ENCODE results near the gene MED15. TPM values are rescaled to one million over a fixed set of nuclear protein-coding genes. Genes with fewer than 3 reads are reported as not detected.

Gene MED15
- total RNA-seq, 2 experiments from 2014 or later = 93.3 to 97.4 TPM

DNA sequence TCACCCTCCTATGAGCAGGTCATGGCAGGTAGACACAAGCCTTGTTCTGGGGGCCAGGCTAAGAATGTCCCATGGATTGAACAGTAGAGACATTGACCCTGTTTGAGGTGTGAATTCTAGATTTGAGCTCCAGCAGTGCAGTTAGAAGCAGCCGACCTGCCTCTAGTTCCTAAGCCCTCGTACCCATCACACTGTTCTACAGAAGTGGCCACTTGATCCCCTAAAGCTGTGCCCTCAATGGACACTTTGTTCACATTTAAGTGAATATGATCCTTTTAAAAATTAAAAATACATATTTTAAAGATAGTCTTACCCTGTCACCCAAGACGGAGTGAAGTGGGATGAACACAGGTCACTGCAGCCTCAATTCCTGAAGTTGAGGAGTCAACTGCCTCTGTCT, 122.0 kb downstream of the MED15 start:
- DNase-seq = no peak
- Mint-ChIP-seq H3K4me1 (ENCODE audit: low read depth) (peaks cover 13% of the 10 kb centered on the region), H3K36me3 (no peaks in the 10 kb centered on the region), H3K27me3 (peaks cover 2% of the 10 kb centered on the region), H3K4me3 (no peak overlapping the region), H3K27ac (no peak overlapping the region), H3K9me3 (no peaks in the 10 kb centered on the region)
- CTCF ChIA-PET = interaction anchor here (2.7 kb wide), 1 partner anchor 22 kb away, joined by 11 read pairs; no protein-coding TSS in a partner anchor
- POLR2A ChIA-PET = no interaction called here
- intact Hi-C loops (cut with micrococcal nuclease) = loop anchor here (10.0 kb wide), 2 partner anchors 45 to 135 kb away; partner anchors contain the start of gene KLHL22

DNA sequence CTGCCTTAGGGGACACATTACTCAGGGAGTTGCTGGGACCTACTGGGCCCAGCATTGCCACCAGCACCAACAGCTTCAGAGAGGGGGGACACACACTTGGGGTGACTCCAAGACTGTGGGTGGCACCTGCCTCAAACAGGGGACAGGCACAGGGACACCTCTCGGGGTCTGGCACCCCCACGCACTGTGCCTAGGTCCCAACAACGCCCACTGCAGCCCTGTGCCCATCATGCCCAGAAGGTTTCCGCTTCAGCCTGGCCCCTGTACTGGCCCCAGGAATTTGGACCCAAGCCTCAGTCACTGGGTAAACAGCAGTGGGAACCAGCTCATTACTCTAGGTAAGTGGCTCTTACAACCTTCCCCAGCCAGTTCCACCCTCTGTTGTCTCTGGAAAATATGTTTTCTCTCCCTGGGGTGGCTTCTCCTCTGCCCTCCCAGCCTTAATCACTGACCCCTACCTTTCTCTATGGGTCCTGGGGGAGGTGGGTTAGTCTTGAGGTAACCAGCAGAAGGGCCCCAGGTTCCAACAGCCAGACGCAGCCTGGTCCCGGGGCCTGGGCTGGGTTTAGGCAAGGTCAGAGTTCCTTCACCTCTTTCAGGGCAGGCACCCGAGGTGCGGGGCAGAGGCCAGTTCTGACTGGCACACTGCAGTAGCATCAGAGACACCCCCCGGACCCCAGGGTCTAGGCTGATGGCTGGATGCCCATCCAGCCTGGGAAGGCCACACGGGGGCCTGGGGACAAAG, 123.6 kb downstream of the MED15 start:
- Mint-ChIP-seq H3K4me1 (ENCODE audit: low read depth) (no peaks in the 10 kb centered on the region), H3K4me3 (no peak overlapping the region)

DNA sequence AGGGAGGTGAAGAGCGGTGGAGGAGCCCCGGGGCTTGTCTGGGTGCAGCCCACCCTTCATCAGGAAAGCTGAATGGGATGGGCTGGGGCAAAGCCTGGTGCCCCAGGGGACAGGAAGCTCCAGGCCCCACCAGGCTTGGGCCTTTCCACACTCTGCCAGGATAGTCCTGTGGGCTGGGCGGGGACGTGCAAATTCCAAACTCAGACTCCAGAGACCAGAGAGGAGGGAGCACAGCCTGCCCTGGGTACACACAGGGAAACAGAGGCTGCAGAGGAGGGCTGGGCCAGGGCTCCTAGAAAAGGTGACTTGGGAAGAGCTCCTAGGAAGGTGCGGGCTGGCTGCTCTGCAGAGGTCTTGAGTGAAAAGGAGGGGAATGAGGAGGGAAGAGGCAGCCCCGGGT, 124.7 kb downstream of the MED15 start:
- Mint-ChIP-seq H3K4me1 (ENCODE audit: low read depth) (no peaks in the 10 kb centered on the region), H3K27me3 (peaks cover 6% of the 10 kb centered on the region), H3K9me3 (no peaks in the 10 kb centered on the region), H3K27ac (no peak overlapping the region), H3K4me3 (no peak overlapping the region), H3K36me3 (no peaks in the 10 kb centered on the region)
- no peak for DNase-seq
- ChIA-PET CTCF (no interaction called here), POLR2A (no interaction called here)
- intact Hi-C loops (cut with micrococcal nuclease) = no loop called here

More for the DNA sequence above, 123.6 kb downstream of the MED15 start:
- ChIA-PET POLR2A (no interaction called here), CTCF (interaction anchor here (2.7 kb wide), 1 partner anchor 24 kb away, joined by 11 read pairs; no protein-coding TSS in a partner anchor)
- Mint-ChIP-seq H3K9me3 (no peaks in the 10 kb centered on the region), H3K27ac (no peak overlapping the region), H3K36me3 (no peaks in the 10 kb centered on the region), H3K27me3 (peaks cover 4% of the 10 kb centered on the region)
- intact Hi-C loops (cut with micrococcal nuclease) = no loop called here
- no peak for DNase-seq

DNA sequence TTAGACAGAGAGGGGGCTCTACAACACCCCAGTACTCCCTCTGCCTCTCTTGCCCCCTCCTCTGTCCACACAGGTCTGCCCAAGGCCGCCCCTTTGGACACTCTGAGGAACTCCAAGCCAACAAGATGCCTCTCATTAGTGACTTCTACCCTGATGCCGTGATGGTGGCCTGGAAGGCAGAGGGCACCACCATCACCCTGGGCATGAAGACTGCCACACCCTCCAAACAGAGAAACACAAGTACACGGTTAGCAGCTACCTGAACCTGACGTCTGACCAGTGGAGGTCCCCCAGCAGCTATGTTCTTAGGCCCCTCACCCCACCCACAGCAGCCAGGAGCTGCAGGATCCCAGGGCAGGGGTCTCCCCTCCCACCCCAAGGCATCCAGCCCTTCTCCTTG, 125.1 kb downstream of the MED15 start:
- H3K4me1 Mint-ChIP-seq (ENCODE audit: low read depth) = peaks cover 2% of the 10 kb centered on the region
- ChIA-PET CTCF (no interaction called here), POLR2A (no interaction called here)
- intact Hi-C loops (cut with micrococcal nuclease) = no loop called here
- no peak overlapping the region for H3K27ac Mint-ChIP-seq
- DNase-seq = no peak
- H3K27me3 Mint-ChIP-seq = peaks cover 6% of the 10 kb centered on the region
- no peaks in the 10 kb centered on the region for H3K9me3 Mint-ChIP-seq
- H3K4me3 Mint-ChIP-seq = no peak overlapping the region
- H3K36me3 Mint-ChIP-seq = no peaks in the 10 kb centered on the region

GRCh38 chr22:20634560-20635226, 127.3 kb downstream of the MED15 start:
- no peak for DNase-seq
- Mint-ChIP-seq H3K36me3 (no peaks in the 10 kb centered on the region), H3K4me1 (ENCODE audit: low read depth) (peaks cover 5% of the 10 kb centered on the region), H3K27me3 (peaks cover 6% of the 10 kb centered on the region), H3K9me3 (peaks cover under 1% of the 10 kb centered on the region), H3K4me3 (no peak overlapping the region), H3K27ac (no peak overlapping the region)
- POLR2A ChIA-PET = no interaction called here
- CTCF ChIA-PET = no interaction called here
- intact Hi-C loops (cut with micrococcal nuclease) = no loop called here

DNA sequence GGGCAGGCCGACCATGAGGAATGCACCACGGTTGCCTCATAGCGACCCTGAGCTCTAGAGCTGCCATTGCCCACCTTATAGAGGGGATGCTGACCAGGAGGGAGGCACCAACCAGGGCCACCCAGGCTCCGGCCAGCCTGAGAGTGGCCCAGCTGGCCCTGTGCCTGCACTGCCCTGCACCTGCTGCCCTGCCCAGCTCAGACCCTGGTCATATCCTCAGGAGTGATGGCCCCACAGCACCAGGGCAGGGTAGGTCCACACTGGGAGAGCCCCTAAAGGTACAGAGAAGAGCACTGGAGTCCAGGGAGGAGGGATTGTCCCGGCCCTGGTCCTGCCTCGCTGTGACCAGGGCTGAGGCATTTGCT, 127.8 kb downstream of the MED15 start:
- CTCF ChIA-PET = no interaction called here
- intact Hi-C loops (cut with micrococcal nuclease) = no loop called here

GRCh38 chr22:20636075-20636812, 128.8 kb downstream of the MED15 start:
- intact Hi-C loops (cut with micrococcal nuclease) = no loop called here
- H3K36me3 Mint-ChIP-seq = no peaks in the 10 kb centered on the region
- H3K4me3 Mint-ChIP-seq = no peak overlapping the region
- peaks cover 4% of the 10 kb centered on the region for H3K9me3 Mint-ChIP-seq
- peaks cover 6% of the 10 kb centered on the region for H3K27me3 Mint-ChIP-seq
- ChIA-PET CTCF (no interaction called here), POLR2A (no interaction called here)
- no peak for DNase-seq
- H3K4me1 Mint-ChIP-seq (ENCODE audit: low read depth) = peaks cover 5% of the 10 kb centered on the region
- no peak overlapping the region for H3K27ac Mint-ChIP-seq

More for the DNA sequence above, 127.8 kb downstream of the MED15 start:
- H3K36me3 Mint-ChIP-seq = no peaks in the 10 kb centered on the region
- no peak for DNase-seq
- peaks cover 4% of the 10 kb centered on the region for H3K9me3 Mint-ChIP-seq
- peaks cover 6% of the 10 kb centered on the region for H3K27me3 Mint-ChIP-seq
- no peak overlapping the region for H3K27ac Mint-ChIP-seq
- POLR2A ChIA-PET = no interaction called here
- H3K4me1 Mint-ChIP-seq (ENCODE audit: low read depth) = peaks cover 5% of the 10 kb centered on the region
- no peak overlapping the region for H3K4me3 Mint-ChIP-seq

- Mint-ChIP-seq H3K4me3 (no peak overlapping the region), H3K27me3 (peaks cover 6% of the 10 kb centered on the region), H3K27ac (no peak overlapping the region), H3K9me3 (peaks cover 4% of the 10 kb centered on the region), H3K4me1 (ENCODE audit: low read depth) (peaks cover 5% of the 10 kb centered on the region), H3K36me3 (no peaks in the 10 kb centered on the region)
- intact Hi-C loops (cut with micrococcal nuclease) = no loop called here
- POLR2A ChIA-PET = no interaction called here
- no peak for DNase-seq
- CTCF ChIA-PET = interaction anchor here (0.6 to 0.7 kb wide), 2 partner anchors 105 to 219 kb away, joined by 3 to 4 read pairs; no protein-coding TSS in a partner anchor
Measured at GRCh38 chr22:20636945-20637344, 129.5 kb downstream of the MED15 start.

Other genes starting within 250 kb of the MED15 start
- gene RTN4R, start 239.3 kb upstream of the MED15 start, total RNA-seq = 1 to 10 TPM; 2.6 to 3.1 TPM
- gene DGCR6L, start 187.6 kb upstream of the MED15 start, total RNA-seq = 10 to 100 TPM; 26.9 to 31.3 TPM
- gene ZNF74, start 113.5 kb upstream of the MED15 start, total RNA-seq = 1 to 10 TPM; 6.8 to 9.0 TPM
- under 1 TPM; 0.43 to 0.70 TPM for gene SCARF2, start 69.8 kb upstream of the MED15 start, total RNA-seq
- gene KLHL22, start 11.8 kb upstream of the MED15 start, total RNA-seq = 10 to 100 TPM; 23.3 to 25.5 TPM

Measured in activated CD4-positive, alpha-beta memory T cell treated with anti-CD3 and anti-CD28 coated beads for 36 hours (primary cell).